HEK293 (cell line): ENCODE data around the gene PLEKHA6.

Source experiments
- CTCF ChIA-PET: fragments of 350-600 bp; formaldehyde crosslinking; extraction: SDS; loops from one replicate; lab custom pipeline; 2021; ENCODE audit warnings: antibody characterized with exemption; lab: Yijun Ruan, JAX
- POLR2A ChIA-PET: fragments of 300-600 bp; formaldehyde crosslinking; extraction: SDS; loops from one replicate; lab custom pipeline; 2020; ENCODE audit warnings: antibody characterized with exemption, inconsistent platforms; lab: Yijun Ruan, JAX
- H3K27ac ChIP-seq: fragments of 200-500 bp; sonication (Bioruptor generic); 2 replicates; pipeline ENCODE4 v1.5.1; 2014; ENCODE audit warnings: low read depth, low read length, control low read depth, inconsistent platforms; ENCODE audit errors: extremely low read depth
- H3K36me3 ChIP-seq, 2 experiments: fragments of 200-500 bp in 1 of 2; sonication (Bioruptor generic) in 1 of 2; 1 replicate in 1 of 2; 2 replicates in 1 of 2; pipeline ENCODE4 v1.5.1; 2014 to 2017; ENCODE audit warnings: inconsistent platforms in 2 of 2, low read length in 2 of 2; ENCODE audit not compliant: control insufficient read depth in 2 of 2, insufficient read depth in 1 of 2
- H3K4me1 ChIP-seq: fragments of 200-500 bp; sonication (Bioruptor generic); 2 replicates; pipeline ENCODE4 v1.5.1; 2014; ENCODE audit warnings: mild to moderate bottlenecking, low read length, inconsistent platforms; ENCODE audit not compliant: control insufficient read depth, insufficient read depth
- H3K4me3 ChIP-seq: 2 replicates; pipeline ENCODE4 v1.5.1; 2011; ENCODE audit warnings: low read depth, mild to moderate bottlenecking, control low read depth, low read length, moderate library complexity
- H3K9me3 ChIP-seq: fragments of 200-500 bp; sonication (Bioruptor generic); 2 replicates; pipeline ENCODE4 v1.5.1; 2014; ENCODE audit warnings: low read depth, low read length, inconsistent platforms; ENCODE audit not compliant: control insufficient read depth, insufficient read depth
- GLI4 ChIP-seq: fragments of 450-650 bp; formaldehyde crosslinking; IDR thresholded peaks from 2 replicates; pipeline ENCODE4 v1.5.1; 2016; ENCODE audit warnings: missing biosample characterization, missing genetic modification characterization
- HIC1 ChIP-seq: fragments of 450-650 bp; formaldehyde crosslinking; IDR thresholded peaks from 2 replicates; pipeline ENCODE4 v1.5.1; 2016; ENCODE audit warnings: missing biosample characterization, missing genetic modification characterization
- INSM2 ChIP-seq: fragments of 450-650 bp; formaldehyde crosslinking; IDR thresholded peaks from 2 replicates; pipeline ENCODE4 v1.5.1; 2016; ENCODE audit warnings: missing biosample characterization, missing genetic modification characterization
- MYNN ChIP-seq: fragments of 450-650 bp; formaldehyde crosslinking; IDR thresholded peaks from 2 replicates; pipeline ENCODE4 v1.5.1; 2016; ENCODE audit warnings: missing biosample characterization, missing genetic modification characterization, borderline replicate concordance
- MZF1 ChIP-seq: fragments of 450-650 bp; formaldehyde crosslinking; IDR thresholded peaks from 2 replicates; pipeline ENCODE4 v1.5.1; 2017; ENCODE audit warnings: missing biosample characterization, missing genetic modification characterization, borderline replicate concordance
- PATZ1 ChIP-seq: fragments of 450-650 bp; formaldehyde crosslinking; IDR thresholded peaks from 2 replicates; pipeline ENCODE4 v1.5.1; 2016; ENCODE audit warnings: missing biosample characterization, missing genetic modification characterization
- PRDM10 ChIP-seq: fragments of 450-650 bp; formaldehyde crosslinking; IDR thresholded peaks from 2 replicates; pipeline ENCODE4 v1.5.1; 2016; ENCODE audit warnings: missing biosample characterization, missing genetic modification characterization
- SP7 ChIP-seq: fragments of 450-650 bp; formaldehyde crosslinking; IDR thresholded peaks from 2 replicates; pipeline ENCODE4 v1.5.1; 2016; ENCODE audit warnings: missing biosample characterization, missing genetic modification characterization
- ZBTB17 ChIP-seq: fragments of 450-650 bp; formaldehyde crosslinking; IDR thresholded peaks from 2 replicates; pipeline ENCODE4 v1.5.1; 2016; ENCODE audit warnings: missing biosample characterization, missing genetic modification characterization
- ZBTB21 ChIP-seq: fragments of 450-650 bp; formaldehyde crosslinking; IDR thresholded peaks from 2 replicates; pipeline ENCODE4 v1.5.1; 2017; ENCODE audit warnings: missing biosample characterization, missing genetic modification characterization
- ZBTB7A ChIP-seq: fragments of 450-650 bp; formaldehyde crosslinking; IDR thresholded peaks from 2 replicates; pipeline ENCODE4 v1.5.1; 2016; ENCODE audit warnings: low read depth, missing biosample characterization, missing genetic modification characterization
- ZFHX2 ChIP-seq: fragments of 450-650 bp; formaldehyde crosslinking; conservative IDR thresholded peaks from 2 replicates; pipeline ENCODE4 v1.5.1; 2016; ENCODE audit warnings: missing biosample characterization, missing genetic modification characterization
- ZFP69B ChIP-seq: fragments of 450-650 bp; formaldehyde crosslinking; IDR thresholded peaks from 2 replicates; pipeline ENCODE4 v1.5.1; 2016; ENCODE audit warnings: missing biosample characterization, missing genetic modification characterization
- ZNF18 ChIP-seq: fragments of 450-650 bp; formaldehyde crosslinking; IDR thresholded peaks from 2 replicates; pipeline ENCODE4 v1.5.1; 2016; ENCODE audit warnings: missing biosample characterization, missing genetic modification characterization
- ZNF24 ChIP-seq: fragments of 450-650 bp; formaldehyde crosslinking; IDR thresholded peaks from 2 replicates; pipeline ENCODE4 v1.5.1; 2016; ENCODE audit warnings: missing biosample characterization, missing genetic modification characterization
- ZNF366 ChIP-seq: fragments of 450-650 bp; formaldehyde crosslinking; conservative IDR thresholded peaks from 2 replicates; pipeline ENCODE4 v1.5.1; 2016; ENCODE audit warnings: missing biosample characterization, missing genetic modification characterization
- ZNF501 ChIP-seq: fragments of 450-650 bp; formaldehyde crosslinking; IDR thresholded peaks from 2 replicates; pipeline ENCODE4 v1.5.1; 2016; ENCODE audit warnings: missing biosample characterization, missing genetic modification characterization
- ZNF558 ChIP-seq: fragments of 450-650 bp; formaldehyde crosslinking; IDR thresholded peaks from 2 replicates; pipeline ENCODE4 v1.5.1; 2016; ENCODE audit warnings: missing biosample characterization, missing genetic modification characterization
- ZNF600 ChIP-seq: fragments of 450-650 bp; formaldehyde crosslinking; IDR thresholded peaks from 2 replicates; pipeline ENCODE4 v1.5.1; 2016; ENCODE audit warnings: missing biosample characterization, missing genetic modification characterization
- ZNF654 ChIP-seq: fragments of 450-650 bp; formaldehyde crosslinking; IDR thresholded peaks from 2 replicates; pipeline ENCODE4 v1.5.1; 2016; ENCODE audit warnings: low read depth, missing biosample characterization, missing genetic modification characterization
- ZNF660 ChIP-seq: fragments of 450-650 bp; IDR thresholded peaks from 2 replicates; pipeline ENCODE4 v1.5.1; 2018; ENCODE audit warnings: missing biosample characterization, mild to moderate bottlenecking, missing genetic modification characterization
- ZNF692 ChIP-seq: fragments of 450-650 bp; formaldehyde crosslinking; IDR thresholded peaks from 2 replicates; pipeline ENCODE4 v1.5.1; 2016; ENCODE audit warnings: missing biosample characterization, missing genetic modification characterization
- ZNF76 ChIP-seq: fragments of 450-650 bp; formaldehyde crosslinking; IDR thresholded peaks from 2 replicates; pipeline ENCODE4; 2016; ENCODE audit warnings: low read depth, missing biosample characterization, missing genetic modification characterization, borderline replicate concordance
- ZSCAN23 ChIP-seq: fragments of 450-650 bp; formaldehyde crosslinking; IDR thresholded peaks from 2 replicates; pipeline ENCODE4 v1.5.1; 2016; ENCODE audit warnings: missing biosample characterization, missing genetic modification characterization

PLEKHA6 gene

GRCh38 chr1:204325944-204326343 is 33.8 kb downstream of the PLEKHA6 start (continued):
- TF ChIP-seq PRDM10 (tag by site-specific recombination) (no peak), ZNF558 (tag by site-specific recombination) (no peak), ZNF501 (no peak), ZNF366 (tag by site-specific recombination) (no peak), ZNF76 (tag by site-specific recombination) (no peak)

GRCh38 chr1:204323887-204324286 is 35.8 kb downstream of the PLEKHA6 start:
- H3K36me3 ChIP-seq: no peaks in the 10 kb centered on the region
- TF ChIP-seq GLI4 (tag by site-specific recombination) (no peak), ZNF76 (tag by site-specific recombination) (no peak), ZSCAN23 (tag by site-specific recombination) (0 out of 2 replicates have a peak, but pooled peaks have one; percentile 65), SP7 (tag by site-specific recombination) (peak; percentile 63), PATZ1 (tag by site-specific recombination) (0 out of 2 replicates have a peak, but pooled peaks have one; percentile 18), ZNF660 (tag by site-specific recombination) (peak; percentile 92), ZNF18 (tag by site-specific recombination) (peak; percentile 61), HIC1 (tag by site-specific recombination) (0 out of 2 replicates have a peak, but pooled peaks have one; percentile 51), ZBTB21 (tag by site-specific recombination) (0 out of 2 replicates have a peak, but pooled peaks have one; percentile 55), ZNF24 (tag by site-specific recombination) (0 out of 2 replicates have a peak, but pooled peaks have one; percentile 44), ZNF654 (tag by site-specific recombination) (no peak), INSM2 (tag by site-specific recombination) (no peak; the same call in 1 of the 2 replicates), ZNF692 (peak; percentile 81), ZBTB17 (tag by site-specific recombination) (peak; percentile 98), ZFHX2 (tag by site-specific recombination) (no peak), ZNF600 (peak; percentile 94), ZBTB7A (tag by site-specific recombination) (no peak), MYNN (tag by site-specific recombination) (peak; percentile 80; the same call in 1 of the 2 replicates), ZFP69B (peak; percentile 75; the same call in 1 of the 2 replicates), MZF1 (peak; percentile 64; the same call in 1 of the 2 replicates)

More at GRCh38 chr1:204323887-204324286, 35.8 kb downstream of the PLEKHA6 start:
- ChIA-PET CTCF (interaction anchor here (0.5 to 3.2 kb wide), 3 partner anchors 65 to 651 kb away, joined by 3 to 14 read pairs (median 7); no protein-coding TSS in a partner anchor), POLR2A (no interaction called here)
- Histone ChIP-seq H3K9me3 (no peaks in the 10 kb centered on the region), H3K27ac (no peak overlapping the region), H3K4me1 (no peaks in the 10 kb centered on the region), H3K4me3 (no peak overlapping the region)
